ENCODE results near the gene HEPHL1.

HEPHL1 gene

DNA sequence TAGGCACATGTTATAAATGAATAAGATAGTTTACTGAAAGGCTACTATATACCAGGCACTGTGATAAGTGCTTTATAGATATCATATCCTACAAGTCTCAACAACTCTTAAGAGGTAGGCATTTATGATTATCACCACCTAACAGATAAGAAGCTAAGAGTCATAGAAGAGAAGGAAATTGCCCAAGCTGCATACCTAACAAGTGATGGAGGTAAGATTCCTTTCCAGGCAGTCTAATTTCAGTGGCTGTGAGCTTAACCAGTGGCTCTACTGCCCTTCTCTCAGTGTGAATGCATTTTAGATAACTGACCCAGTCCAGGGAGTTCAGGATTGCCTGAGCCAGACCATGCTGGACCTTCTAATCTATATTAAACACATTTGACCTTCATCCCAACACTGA is 39.2 kb downstream of the HEPHL1 start:
- Histone ChIP-seq H3K79me2 (ENCODE audit: low read length) (no peaks in the 10 kb centered on the region), H3F3A (ENCODE audit: insufficient read depth, low read length) (no peaks in the 10 kb centered on the region), H3K4me3 (ENCODE audit: low read length) (no peak overlapping the region), H3K4me2 (ENCODE audit: low read depth, low read length) (no peak overlapping the region), H2AFZ (ENCODE audit: low read length) (no peak overlapping the region), H3K4me1 (ENCODE audit: low read length) (no peaks in the 10 kb centered on the region), H3K9ac (ENCODE audit: low read length) (no peak overlapping the region), H3K27me3 (replicated peaks; ENCODE audit: insufficient read depth, low read length) (no peaks in the 10 kb centered on the region), H3K9me3 (replicated peaks; ENCODE audit: insufficient read depth, low read length) (no peaks in the 10 kb centered on the region), H3K36me3 (replicated peaks; ENCODE audit: insufficient read depth, low read length) (no peaks in the 10 kb centered on the region), H4K20me1 (ENCODE audit: insufficient read depth, low read length) (no peaks in the 10 kb centered on the region), H3K27ac (ENCODE audit: low read length) (no peak overlapping the region), H3K9me2 (replicated peaks; ENCODE audit: insufficient read depth, low read length) (no peaks in the 10 kb centered on the region)
- no peak for DNase-seq
- TF ChIP-seq, protein P1, sequence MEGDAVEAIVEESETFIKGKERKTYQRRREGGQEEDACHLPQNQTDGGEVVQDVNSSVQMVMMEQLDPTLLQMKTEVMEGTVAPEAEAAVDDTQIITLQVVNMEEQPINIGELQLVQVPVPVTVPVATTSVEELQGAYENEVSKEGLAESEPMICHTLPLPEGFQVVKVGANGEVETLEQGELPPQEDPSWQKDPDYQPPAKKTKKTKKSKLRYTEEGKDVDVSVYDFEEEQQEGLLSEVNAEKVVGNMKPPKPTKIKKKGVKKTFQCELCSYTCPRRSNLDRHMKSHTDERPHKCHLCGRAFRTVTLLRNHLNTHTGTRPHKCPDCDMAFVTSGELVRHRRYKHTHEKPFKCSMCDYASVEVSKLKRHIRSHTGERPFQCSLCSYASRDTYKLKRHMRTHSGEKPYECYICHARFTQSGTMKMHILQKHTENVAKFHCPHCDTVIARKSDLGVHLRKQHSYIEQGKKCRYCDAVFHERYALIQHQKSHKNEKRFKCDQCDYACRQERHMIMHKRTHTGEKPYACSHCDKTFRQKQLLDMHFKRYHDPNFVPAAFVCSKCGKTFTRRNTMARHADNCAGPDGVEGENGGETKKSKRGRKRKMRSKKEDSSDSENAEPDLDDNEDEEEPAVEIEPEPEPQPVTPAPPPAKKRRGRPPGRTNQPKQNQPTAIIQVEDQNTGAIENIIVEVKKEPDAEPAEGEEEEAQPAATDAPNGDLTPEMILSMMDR (IDR thresholded peaks at IDR 0.05; ENCODE audit: low read length): no peak
- TF ChIP-seq EZH2 (optimal IDR thresholded peaks at IDR 0.05; ENCODE audit: low read depth, low read length) (no peak), EZH2phosphoT487 (IDR thresholded peaks at IDR 0.05; ENCODE audit: low read length) (no peak)

DNA sequence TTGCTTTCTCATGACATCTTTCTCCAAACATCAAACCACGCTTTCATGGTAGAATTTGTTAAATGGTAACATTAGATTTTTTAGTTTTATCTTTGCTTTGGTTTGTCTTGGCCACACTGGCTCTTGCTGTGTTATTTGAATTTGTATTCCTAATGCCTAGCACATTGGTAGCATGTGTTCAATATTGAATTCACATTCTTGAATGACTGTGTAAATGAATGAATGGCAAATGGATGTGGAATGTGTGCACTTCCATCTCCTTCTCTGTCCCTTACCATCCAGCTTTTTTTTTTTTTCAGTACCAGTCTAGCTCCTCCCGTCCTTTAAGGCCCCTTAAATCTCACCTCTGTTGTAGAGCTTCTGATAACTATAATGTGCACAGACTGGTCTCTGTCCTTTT is 41.2 kb downstream of the HEPHL1 start:
- Histone ChIP-seq H3K36me3 (replicated peaks; ENCODE audit: insufficient read depth, low read length) (no peaks in the 10 kb centered on the region), H3K27ac (ENCODE audit: low read length) (no peak overlapping the region), H3K79me2 (ENCODE audit: low read length) (no peaks in the 10 kb centered on the region), H2AFZ (ENCODE audit: low read length) (no peak overlapping the region), H3K4me1 (ENCODE audit: low read length) (no peaks in the 10 kb centered on the region), H3K4me2 (ENCODE audit: low read depth, low read length) (no peak overlapping the region), H3K9ac (ENCODE audit: low read length) (no peak overlapping the region), H3K9me3 (replicated peaks; ENCODE audit: insufficient read depth, low read length) (no peaks in the 10 kb centered on the region), H3K27me3 (replicated peaks; ENCODE audit: insufficient read depth, low read length) (no peaks in the 10 kb centered on the region), H3K9me2 (replicated peaks; ENCODE audit: insufficient read depth, low read length) (no peaks in the 10 kb centered on the region), H3K4me3 (ENCODE audit: low read length) (no peak overlapping the region), H4K20me1 (ENCODE audit: insufficient read depth, low read length) (no peaks in the 10 kb centered on the region), H3F3A (ENCODE audit: insufficient read depth, low read length) (no peaks in the 10 kb centered on the region)
- no peak for DNase-seq
- TF ChIP-seq EZH2phosphoT487 (IDR thresholded peaks at IDR 0.05; ENCODE audit: low read length) (no peak), EZH2 (optimal IDR thresholded peaks at IDR 0.05; ENCODE audit: low read depth, low read length) (no peak)
- TF ChIP-seq, protein P1 (IDR thresholded peaks at IDR 0.05; ENCODE audit: low read length): no peak

DNA sequence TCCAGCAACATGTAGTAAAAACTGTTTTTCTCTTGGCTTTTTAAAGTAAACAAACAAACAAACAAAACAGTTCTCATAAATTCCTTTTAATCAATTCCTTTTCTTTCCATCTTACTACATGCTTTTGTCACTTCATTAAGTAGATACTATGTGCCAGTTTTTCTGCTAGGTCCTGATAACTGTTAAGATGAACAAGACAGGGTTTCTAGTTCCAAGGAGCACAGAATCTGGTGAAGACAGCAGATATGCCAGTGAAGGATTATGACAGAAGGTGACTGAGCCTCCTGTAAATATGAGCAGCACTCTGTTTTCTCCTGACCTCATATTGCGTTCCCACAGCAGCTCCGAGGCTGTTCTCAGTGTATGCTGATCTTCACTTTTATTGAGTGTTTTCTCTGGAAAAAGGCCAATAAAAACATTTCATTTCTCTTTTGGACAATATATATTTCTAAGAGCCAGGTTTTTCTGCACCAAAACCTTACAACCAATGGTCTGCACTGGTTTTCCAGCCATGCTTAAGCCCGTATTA is 45.8 kb downstream of the HEPHL1 start:
- Histone ChIP-seq H3K4me1 (ENCODE audit: low read length) (no peaks in the 10 kb centered on the region), H4K20me1 (ENCODE audit: insufficient read depth, low read length) (no peaks in the 10 kb centered on the region), H3F3A (ENCODE audit: insufficient read depth, low read length) (no peaks in the 10 kb centered on the region), H3K36me3 (replicated peaks; ENCODE audit: insufficient read depth, low read length) (no peaks in the 10 kb centered on the region), H3K4me2 (ENCODE audit: low read depth, low read length) (no peak overlapping the region), H3K27ac (ENCODE audit: low read length) (no peak overlapping the region), H2AFZ (ENCODE audit: low read length) (no peak overlapping the region), H3K27me3 (replicated peaks; ENCODE audit: insufficient read depth, low read length) (no peaks in the 10 kb centered on the region), H3K9me3 (replicated peaks; ENCODE audit: insufficient read depth, low read length) (no peaks in the 10 kb centered on the region), H3K79me2 (ENCODE audit: low read length) (no peaks in the 10 kb centered on the region), H3K9ac (ENCODE audit: low read length) (no peak overlapping the region), H3K9me2 (replicated peaks; ENCODE audit: insufficient read depth, low read length) (no peaks in the 10 kb centered on the region), H3K4me3 (ENCODE audit: low read length) (no peak overlapping the region)
- TF ChIP-seq, protein P1 (IDR thresholded peaks at IDR 0.05; ENCODE audit: low read length): no peak
- DNase-seq: no peak
